PC-9 (cell line): ENCODE measurements around the gene RNF157.

Experiments used
- EZH2 ChIP-seq: fragments of 200-600 bp; sonication (generic); IDR thresholded peaks from 2 replicates; pipeline ENCODE4 v1.8.0; 2017; ENCODE audit warnings: antibody characterized with exemption, low read depth
- TF ChIP-seq, protein P1 (sequence below): fragments of 200-600 bp; sonication (generic); conservative IDR thresholded peaks from 2 replicates; pipeline ENCODE4 v1.6.1; 2017; ENCODE audit warnings: mixed run types, antibody characterized with exemption, mild to moderate bottlenecking, moderate library complexity

DNA sequence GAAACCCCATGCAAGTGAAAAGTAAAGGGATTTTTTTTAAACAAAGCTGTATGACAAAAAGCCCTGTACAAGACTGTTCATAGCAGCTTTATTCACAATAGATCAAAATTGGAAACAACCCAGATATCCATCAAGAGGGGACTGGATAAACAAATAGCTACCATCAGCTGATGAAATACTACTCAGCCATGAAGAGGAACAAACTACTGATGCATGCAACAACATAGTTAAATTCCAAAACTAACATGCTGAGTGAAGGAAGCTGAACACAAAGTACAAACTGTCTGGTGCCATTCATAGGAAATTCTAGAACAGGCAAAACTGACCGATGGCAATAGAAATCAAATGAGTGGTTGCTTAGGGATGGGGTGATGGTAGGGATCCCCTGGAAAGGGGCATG is 114.4 kb downstream of the RNF157 start:
- TF ChIP-seq, protein P1, sequence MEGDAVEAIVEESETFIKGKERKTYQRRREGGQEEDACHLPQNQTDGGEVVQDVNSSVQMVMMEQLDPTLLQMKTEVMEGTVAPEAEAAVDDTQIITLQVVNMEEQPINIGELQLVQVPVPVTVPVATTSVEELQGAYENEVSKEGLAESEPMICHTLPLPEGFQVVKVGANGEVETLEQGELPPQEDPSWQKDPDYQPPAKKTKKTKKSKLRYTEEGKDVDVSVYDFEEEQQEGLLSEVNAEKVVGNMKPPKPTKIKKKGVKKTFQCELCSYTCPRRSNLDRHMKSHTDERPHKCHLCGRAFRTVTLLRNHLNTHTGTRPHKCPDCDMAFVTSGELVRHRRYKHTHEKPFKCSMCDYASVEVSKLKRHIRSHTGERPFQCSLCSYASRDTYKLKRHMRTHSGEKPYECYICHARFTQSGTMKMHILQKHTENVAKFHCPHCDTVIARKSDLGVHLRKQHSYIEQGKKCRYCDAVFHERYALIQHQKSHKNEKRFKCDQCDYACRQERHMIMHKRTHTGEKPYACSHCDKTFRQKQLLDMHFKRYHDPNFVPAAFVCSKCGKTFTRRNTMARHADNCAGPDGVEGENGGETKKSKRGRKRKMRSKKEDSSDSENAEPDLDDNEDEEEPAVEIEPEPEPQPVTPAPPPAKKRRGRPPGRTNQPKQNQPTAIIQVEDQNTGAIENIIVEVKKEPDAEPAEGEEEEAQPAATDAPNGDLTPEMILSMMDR = no peak
- no peak for TF ChIP-seq EZH2
